HG03095 (cell line): ENCODE results near the gene VAC14.
"Not testable (repeated sequence)": the region's sequence is repeated elsewhere in the genome, so short reads cannot be mapped to it uniquely, and the experiment has no call there.

ENCODE experiments used
- ATAC-seq: cut with Tn5 transposase; IDR thresholded peaks from one replicate; pipeline ENCODE4 v1.9.1; 2021; ENCODE audit warnings: moderate library complexity; ENCODE audit not compliant: unreplicated experiment

Gene VAC14

DNA sequence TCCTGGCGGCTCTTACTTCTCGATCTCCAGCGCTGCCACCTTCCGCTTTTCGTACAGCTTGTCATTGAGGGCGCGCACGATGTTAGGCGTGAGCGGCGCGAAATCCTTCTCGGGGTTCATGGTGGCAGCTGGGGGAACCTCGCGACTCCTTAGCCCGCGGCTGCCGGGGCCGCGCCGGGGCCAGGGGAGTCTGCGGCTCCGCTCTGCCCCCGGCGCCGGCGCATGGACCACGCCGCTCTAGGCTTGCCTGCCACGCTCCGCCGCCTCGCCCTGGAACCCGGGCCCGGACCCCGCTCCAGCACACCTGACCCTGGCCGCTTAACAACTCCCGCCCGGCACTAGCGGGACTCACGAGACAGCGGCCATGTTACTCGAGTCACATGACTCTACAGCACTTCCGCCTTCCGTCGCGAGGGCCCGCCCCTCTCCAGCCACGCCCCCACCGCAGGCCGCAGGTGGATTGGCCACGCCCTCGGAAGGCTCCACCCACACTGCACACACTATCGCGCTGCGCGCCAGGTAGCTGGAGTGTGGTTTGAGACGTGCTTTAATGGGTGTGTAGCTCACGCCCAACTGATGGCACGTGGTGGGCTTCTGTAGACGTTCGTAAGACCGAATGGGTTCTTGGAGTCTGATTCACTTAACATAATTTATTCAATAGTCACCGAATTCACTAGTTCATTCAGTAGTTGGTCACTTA lies at the start of gene VAC14:
Gene VAC14 (minus strand): TSS at position 378 of the 700 bp plus-strand sequence. CDS start 258 bp downstream, at position 120.
- ATAC-seq = peak; percentile 90

DNA sequence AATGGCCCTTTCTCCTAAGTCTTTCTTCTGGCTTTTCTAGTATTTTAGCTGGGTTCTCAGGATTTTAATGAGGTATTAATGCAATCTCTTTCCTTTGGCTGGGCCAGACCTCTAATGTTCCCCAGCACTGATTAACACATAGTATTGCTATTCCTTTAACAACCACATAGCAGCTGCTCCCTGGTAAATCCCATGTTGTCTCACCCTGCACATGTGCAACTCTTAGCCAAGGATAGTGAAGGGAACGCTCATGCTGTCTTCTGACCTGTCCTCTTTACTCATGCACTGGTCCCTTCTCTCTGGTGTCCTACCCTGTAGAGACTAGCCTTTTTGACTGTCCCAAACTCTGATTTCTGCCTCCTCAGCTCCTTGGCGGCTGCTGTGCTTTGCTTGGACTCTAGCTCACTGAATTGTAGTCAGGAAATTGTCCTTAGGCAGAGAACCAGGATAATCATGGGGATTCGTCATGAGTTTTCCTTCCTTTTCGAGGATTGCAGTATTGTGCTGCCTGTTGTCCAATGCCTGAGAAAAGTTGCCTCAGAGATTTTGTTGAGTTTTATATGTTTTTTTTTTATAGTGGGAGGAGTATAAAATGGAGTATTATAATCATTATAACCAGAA lies 22.6 kb upstream of the VAC14 start:
- not testable (repeated sequence) for ATAC-seq

DNA sequence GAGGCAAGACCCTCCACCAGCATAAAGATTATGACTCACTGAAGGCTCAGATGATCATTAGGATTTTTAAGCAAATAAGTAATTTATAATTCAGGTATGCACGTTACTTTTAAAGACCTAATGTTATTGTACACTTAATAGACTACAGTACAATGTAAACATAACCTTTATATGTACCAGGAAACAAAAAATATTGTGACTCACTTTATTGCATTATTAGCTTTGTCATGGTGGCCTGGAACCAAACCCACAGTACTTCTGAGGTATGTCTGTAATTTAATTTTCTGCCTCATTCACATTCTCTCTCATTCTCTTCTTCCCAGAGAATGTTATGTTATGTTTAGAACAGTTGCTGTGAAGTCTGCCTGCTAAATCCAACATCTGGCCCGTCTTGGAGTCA lies 21.8 kb upstream of the VAC14 start:
- not testable (repeated sequence) for ATAC-seq

DNA sequence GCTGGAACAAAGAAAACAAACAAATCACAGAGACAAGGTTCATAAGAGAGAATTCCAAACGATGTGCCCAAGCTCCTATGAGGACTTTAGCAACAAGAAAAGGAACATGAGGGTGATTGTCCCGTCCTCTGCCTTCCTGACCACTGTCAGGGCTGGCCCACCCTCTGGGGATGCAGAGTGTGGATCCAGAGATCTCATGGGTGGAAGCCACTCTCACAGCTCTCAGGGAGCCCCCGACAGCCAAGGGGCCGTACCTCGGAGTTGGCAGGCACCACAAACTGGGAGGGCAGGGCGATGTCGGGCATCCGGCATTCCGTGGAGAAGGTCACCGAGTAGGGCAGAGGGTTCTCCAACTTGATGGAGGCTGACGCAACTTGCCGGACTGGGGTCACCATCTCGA lies 17.1 kb upstream of the VAC14 start:
- ATAC-seq = not testable (repeated sequence)

DNA sequence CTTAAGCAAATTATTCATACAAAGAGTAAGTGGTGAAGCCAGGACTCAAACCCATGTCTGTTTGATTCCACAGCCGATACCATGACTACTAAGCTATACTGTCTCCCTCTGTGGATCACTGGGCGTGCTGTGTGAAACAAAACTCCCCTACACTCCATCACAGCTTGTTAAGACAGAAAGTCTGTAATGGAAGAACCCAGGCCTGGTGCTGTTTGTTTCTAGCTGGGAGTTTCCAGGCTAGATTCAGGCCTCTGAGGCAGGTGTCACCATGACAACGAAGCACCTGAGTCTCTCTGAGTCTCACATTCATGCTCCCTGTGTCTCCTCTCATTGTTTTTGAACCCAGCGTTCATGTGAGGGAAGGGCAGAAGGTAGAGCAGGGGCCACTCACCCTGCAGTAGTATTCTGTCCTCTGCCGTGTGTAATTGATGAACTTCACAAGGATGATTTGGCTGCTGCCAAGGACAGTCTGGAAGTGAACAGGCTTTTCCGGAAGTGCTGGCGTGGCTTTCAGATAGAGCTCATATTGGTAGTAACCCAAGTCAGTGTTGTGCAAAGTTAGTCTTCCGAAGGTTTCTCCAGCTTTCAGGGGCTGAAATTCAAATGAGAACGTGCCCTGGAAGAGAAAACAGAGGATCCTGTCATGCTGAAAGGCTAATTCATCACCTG lies 8.6 kb upstream of the VAC14 start:
- ATAC-seq = peak; percentile 69

DNA sequence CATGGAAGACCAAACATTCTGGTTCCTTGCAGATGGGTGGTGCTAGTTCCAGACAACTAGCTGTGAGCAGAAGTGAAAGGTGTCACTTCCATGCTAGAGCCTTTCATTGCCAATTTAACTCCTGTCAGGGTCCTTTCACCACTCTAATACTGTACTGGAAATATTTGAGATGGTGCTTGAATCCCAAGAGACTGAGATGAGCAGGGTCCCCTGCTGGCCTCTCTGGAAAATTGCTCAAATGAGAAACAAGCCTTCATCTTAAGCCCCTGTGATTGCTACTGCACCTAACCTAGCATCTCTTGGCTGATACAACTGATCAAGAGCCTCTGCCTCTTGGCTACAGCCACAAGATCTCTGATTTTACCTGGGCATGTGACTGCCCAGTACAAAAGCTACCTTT lies 7.4 kb upstream of the VAC14 start:
- ATAC-seq = no peak

DNA sequence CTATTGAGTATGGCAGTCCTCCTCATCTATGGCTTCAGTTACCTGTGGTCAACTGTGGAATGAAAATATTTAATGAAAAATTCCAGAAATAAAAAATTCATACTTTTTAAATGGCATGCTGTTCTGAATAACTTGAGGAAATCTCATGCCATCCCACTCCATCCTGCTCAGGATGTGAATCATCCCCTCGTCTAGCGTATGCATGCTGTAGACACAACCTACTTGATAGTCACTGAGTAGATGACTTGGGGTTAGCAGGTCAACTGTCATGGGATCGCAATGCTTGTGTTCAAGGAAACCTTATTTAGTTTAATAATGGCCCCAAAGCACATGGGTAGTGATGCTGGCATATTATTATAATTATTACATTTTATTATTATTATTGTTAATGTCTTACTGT lies 4.8 kb upstream of the VAC14 start:
- no peak for ATAC-seq

DNA sequence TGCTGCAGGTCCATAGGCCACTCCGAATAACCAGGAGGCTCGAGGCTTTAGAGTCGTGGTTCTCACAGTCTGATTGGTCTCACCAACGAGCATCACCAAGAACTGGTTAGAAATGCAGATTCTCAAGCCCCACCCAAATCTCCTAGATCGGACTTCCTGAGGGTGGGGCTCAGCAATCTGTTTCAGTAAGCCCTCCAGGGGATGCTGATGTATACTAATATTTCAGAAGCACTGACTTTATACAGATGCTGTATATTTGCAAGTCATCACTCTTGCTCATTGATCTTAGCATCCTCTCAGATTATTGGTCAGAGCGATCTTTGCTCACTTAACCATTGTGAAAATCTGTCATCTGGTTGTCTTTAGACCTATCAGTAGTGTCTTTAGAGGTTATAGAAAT lies 4.4 kb upstream of the VAC14 start:
- no peak for ATAC-seq

DNA sequence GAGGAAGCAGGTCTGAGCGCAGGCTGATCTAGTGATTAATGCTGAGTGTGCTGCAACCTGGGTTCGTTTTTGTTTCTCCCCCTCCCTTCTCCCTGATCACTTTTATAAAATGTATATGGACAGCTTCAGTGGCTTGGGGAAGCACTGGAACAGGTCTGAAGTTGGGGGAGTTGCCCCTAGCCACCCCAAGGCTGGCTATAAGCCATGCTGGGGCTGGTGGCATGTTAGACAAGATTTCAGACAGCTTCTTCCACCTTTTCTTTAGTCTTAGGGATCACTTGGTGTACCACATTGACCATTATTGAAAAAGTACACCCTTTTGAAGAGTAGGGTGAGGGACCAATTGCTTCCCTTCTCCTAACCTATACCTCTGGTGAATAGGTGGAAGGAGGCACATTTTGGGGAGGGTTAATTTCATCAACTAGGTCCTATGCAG lies 3.8 kb upstream of the VAC14 start:
- no peak for ATAC-seq

DNA sequence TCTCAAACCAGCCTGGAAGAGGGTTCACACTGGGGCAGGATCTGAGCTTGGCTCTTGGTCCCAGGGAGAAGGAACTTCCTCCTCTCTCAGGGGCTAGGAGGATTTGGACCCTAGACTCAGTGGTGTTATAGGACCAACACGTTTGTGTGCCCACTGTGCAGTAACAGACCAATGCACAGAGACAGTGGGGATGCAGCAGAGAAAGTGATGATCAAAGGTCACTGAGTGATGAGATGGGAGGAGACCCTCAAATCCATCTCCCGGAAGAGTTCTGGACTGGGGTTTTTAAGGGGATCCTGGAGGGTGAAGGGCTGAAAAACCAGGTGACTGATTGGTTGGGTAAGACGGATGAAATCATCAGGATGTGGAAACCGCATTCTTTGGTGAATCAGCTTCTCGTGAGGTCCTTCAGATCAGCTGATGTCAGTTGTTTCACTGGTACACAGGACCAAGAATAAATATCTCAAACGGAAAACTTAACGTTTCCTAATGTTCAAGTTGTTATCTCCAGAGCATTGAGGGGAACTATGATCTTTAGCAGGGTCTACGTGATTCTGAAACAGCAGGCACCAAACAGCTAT lies 3.3 kb upstream of the VAC14 start:
- no peak for ATAC-seq

DNA sequence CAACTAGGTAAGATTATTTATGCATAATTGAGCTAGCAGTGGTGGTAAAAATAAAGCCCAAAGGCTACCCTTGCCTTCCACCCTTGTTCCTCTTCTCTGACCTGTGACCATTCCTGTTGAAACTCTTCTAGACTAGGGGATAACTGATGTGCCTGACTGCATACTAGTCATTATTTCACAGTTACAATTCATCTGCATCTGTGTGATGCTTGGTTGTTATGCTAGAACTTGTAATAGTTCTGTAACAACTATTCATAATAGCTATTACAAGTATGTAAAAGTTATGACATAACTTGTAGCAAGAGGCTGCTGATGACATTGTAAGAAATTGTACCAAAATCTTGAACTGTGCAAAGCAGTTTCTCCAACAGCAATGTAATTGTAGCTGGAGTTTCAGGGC lies 2.4 kb upstream of the VAC14 start:
- ATAC-seq = no peak

DNA sequence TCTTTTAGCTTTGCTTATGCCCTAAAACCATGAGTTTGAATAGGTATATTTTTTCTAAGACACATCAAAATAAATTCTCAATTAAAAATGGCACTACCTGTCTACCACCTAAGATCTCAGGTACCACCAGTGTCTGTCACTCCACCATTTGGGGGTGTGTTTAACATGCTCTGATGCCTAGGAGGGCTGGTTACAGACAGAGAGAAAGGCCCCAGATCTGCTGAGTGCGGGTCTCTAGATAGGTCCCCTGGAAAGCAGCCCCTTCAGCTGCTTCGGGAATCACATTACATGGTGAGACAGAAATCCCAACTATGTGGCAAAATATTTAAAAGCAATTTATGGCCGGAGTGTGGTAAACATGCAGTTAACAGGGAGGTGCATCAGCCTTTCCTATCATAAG lies 653 bp upstream of the VAC14 start:
- ATAC-seq = no peak

DNA sequence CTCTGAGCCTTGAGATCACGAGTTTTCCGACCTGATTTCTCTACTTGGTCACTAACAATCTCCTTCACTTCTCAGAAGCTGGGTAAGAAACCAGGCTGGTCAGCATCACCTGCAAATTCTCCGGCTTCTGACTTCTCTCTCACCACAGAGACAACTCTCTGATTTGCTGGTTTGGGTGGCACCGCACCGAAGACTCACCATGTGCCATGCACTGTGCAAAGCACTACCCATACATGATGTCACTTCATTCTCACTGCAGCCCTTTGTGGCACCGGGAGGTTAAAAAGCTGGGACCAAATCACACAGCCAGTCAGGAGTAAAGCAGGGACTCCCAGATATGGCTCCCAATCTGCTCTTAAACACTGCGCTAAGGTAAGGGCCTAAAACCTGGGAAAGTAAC lies 647 bp downstream of the VAC14 start:
- ATAC-seq = no peak

DNA sequence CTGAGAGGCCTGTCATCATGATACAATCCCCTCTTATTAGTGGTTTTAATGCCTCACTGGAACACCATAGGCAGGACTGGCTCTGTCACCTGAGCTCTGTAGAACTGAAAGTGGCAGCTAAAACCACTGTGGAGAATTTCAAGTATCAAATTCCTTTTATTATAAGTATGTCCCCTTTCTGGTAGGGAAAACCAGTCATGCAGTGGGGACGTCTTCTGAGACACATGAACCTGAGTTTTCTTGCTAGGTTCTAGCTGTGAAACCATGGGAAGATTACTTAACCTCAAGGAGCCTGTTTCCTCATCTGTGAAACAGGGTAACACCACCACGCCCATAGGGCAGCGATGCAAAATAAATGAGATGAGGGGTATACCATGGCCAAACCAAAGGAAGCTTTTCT lies 4.7 kb downstream of the VAC14 start:
- ATAC-seq = no peak

DNA sequence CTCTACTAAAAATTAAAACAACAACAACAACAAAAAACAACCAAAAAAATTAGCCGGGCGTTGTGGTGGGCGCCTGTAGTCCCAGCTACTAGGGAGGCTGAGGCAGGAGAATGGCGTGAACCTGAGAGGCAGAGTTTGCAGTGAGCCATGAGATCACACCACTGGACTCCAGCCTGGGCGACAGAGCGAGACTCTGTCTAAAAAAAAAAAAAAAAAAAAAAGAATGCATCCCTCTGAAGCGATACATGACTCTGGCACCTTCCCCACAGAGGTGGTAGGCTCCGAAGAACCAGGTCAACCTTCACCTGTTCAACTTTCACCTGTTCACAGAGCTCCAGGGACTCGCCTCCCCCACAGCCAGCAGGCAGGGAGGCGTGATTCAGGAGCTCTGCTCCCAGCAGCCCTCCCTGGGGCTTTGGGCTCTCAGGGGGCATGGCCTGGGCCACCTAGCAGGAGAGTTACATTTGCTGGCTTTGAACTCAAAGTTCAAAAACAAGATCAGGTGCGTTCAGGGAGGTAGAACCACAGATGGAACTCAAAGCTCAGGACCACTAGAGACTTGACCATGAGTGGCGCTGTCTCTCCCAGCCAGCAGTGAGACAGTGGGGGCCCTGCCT lies 5.6 kb downstream of the VAC14 start:
- ATAC-seq = no peak

DNA sequence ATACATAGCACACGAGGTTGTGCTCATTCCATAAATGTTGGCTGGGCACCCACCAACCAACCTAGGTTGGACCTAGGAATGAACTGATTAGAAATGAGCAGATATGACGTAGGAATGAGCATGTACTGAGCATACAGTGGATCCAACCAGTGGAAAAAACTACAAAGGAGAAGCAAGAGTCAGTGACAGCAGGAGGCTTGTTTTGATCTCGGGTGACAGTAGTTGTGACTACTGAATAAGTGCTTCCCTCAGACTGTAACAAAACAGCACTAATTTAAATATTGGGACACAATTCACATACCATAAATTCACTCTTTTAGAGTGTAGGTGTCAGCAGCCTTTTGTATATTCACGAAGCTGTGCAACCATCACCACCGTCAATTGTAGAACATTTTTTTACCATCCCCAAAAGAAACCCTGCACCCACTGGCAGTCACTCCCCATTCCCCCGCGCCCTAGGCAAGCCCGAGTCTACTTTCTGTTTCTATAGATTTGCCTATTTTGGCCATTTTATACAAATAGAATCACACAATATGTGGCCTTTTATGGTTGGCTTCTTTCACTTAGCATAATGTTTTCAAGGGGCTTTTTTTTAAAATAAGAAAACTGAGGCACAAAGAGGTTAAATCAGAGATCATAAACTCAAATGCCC lies 7.0 kb downstream of the VAC14 start:
- ATAC-seq = peak; percentile 43

DNA sequence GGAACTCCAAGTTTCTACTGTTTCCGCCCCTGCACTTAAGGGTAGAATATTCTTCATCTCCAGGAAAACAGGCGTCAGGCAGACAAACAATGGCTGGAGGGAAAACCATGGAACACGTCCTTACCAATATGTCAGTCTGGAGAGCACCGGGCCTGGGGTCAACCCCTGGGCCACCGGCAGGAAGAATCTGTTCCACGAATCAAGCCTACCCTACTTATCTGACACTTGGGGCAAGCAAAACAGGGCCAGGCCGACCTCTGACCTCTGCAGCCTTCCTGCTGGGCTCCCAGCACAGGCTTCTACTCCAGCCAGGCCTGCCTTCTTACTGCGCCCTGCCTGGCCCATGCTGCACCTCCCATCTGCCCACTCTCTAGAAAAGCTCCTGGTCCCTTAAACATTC lies 10.1 kb downstream of the VAC14 start:
- ATAC-seq = no peak

DNA sequence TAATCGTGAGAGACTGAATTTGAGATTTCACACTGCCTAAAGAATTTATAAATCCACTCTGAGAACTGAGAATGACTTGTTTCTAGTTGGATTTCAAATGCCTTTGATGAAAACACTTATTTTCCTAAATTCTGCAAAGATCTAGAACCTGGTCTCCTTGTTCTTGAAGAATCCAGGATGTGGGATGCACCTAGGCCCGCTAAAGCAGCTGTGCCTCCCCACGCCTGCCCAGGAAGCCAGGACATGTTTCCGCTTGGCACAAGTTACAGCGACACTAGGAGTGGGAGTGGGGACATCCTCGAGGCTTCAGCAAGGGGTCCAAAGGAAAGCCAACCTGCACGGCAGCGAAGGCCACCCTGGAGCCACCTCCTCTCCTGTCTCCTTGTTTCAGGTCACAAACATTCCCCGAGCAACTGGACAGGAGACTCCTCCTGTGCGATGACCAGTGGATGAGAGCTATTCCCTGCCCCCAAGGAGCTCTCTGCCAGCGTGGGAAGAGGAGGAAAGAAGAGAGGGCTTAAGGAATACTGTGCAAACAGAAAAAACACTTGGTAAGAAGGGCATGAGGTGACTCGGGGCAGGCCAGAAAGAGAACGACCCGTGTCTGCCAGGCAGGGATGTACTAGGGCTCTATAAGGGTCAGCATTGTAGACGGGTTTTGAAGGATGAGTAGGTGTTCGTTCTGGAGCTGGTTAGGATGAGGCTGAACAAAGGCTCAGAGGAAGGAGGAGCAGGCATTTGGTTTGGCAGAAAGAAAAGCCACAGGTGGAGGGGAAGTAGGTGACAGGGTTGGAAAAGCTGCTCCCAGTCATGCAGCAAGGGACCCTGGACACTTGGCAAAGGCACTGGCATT lies 11.1 kb downstream of the VAC14 start:
- ATAC-seq = no peak

DNA sequence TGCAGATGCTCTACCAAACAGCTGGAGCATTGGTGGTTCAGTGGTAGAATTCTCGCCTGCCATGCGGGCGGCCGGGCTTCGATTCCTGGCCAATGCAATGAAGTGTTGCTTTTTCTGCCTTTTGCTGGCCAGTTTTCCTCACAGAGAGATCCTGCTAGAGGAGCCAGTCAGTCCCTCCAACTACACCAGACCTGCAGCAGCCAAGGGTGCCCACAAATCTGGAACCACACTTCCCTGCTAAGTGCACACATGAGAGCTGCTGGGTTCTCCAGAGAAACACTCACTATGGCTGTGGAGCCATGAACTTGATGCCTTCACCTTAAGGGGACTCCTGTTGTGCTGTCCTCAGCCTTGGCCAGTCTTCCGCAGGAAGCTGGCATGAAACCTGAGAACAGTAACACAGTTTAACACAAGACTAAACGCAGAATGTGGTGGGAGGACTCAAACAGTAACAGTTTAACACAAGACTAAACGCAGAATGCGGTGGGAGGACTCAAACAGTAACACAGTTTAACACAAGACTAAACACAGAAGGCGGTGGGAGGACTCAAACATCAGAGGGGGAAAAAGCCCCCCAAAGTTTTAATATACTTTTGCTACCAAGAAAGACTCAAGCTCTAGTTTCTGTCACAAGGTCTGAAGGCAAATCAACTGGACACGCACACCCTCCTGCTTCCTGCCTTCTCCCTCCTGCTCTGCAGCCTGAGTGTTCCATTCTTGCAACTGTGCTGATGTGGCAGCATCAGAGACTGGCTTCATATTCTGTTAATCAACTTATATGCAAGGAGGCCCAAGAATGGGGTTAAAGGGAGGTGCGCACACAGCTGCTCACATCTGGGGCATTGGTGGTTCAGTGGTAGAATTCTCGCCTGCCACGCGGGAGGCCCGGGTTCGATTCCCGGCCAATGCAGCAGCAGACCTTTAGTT lies 12.0 kb downstream of the VAC14 start:
- ATAC-seq = no peak
